Measurements from ENCODE around the gene TMEM255B. TPM values are rescaled to one million over a fixed set of nuclear protein-coding genes. Genes with fewer than 3 reads are reported as not detected.

The TMEM255B gene
- total and polyA plus RNA-seq, 2 donors (not counting 3 experiments of a cell fraction or from before 2014, with no cell fraction given), result 105 to 121 TPM

- H3K4me2 ChIP-seq (ENCODE audit: insufficient read depth, low read length), result no peak overlapping the region
- DNase-seq (ENCODE audit: low read depth, low spot score), result no peak
- no peaks in the 10 kb centered on the region for H3K9me1 ChIP-seq (replicated peaks; ENCODE audit: control insufficient read depth, extremely low read depth, insufficient read depth, low read length)
- H3K4me3 ChIP-seq (replicated peaks in 1 of 3; ENCODE audit: insufficient read depth in 1 of 3, low read depth in 1 of 3, low read length in 3 of 3), result no peak overlapping the region
- peaks cover 0 to 47% of the 10 kb centered on the region in 2 experiments for H3K36me3 ChIP-seq (ENCODE audit: control insufficient read depth in 2 of 2, extremely low read depth in 1 of 2, insufficient read depth in 2 of 2, low read length in 2 of 2)
- dilution Hi-C loops (cut with MboI; ENCODE audit: extremely low pct_ligation_motif_present, low sequenced_read_pairs) (no loop called here), intact Hi-C loops (cut with micrococcal nuclease) (no loop called here)
- H3K27ac ChIP-seq (ENCODE audit: insufficient read depth, low read depth, low read length), result no peak overlapping the region
- H3K4me1 ChIP-seq (ENCODE audit: control insufficient read depth, extremely low read depth, insufficient read depth, low read length), result no peaks in the 10 kb centered on the region
- POLR2A ChIA-PET, result no interaction called here
- FAIRE-seq, result no peak
- no peaks in the 10 kb centered on the region for H4K20me1 ChIP-seq (replicated peaks; ENCODE audit: control insufficient read depth, extremely low read depth, insufficient read depth, low read length)
- H3K9ac ChIP-seq (replicated peaks; ENCODE audit: extremely low read depth, insufficient read depth, low read length), result no peak overlapping the region
- H2AFZ ChIP-seq (ENCODE audit: low read depth, low read length), result no peak overlapping the region
- no peaks in the 10 kb centered on the region for H3K27me3 ChIP-seq (ENCODE audit: control insufficient read depth in 2 of 2, insufficient read depth in 2 of 2, low read length in 2 of 2)
- BruUV-seq (replicated peaks), result no TSS peak
- no peaks in the 10 kb centered on the region for H3K9me3 ChIP-seq (replicated peaks; ENCODE audit: control insufficient read depth, insufficient read depth, low read length)
- no peak for TF ChIP-seq JUN (IDR thresholded peaks at IDR 0.05; ENCODE audit: borderline replicate concordance, insufficient read depth, insufficient read length, low read depth)
- TF ChIP-seq CTCF (IDR thresholded peaks at IDR 0.05; ENCODE audit: extremely low read depth in 1 of 2, insufficient read depth in 1 of 2, low read depth in 1 of 2, low read length in 2 of 2), result no peak
- no peak for TF ChIP-seq FOS (IDR thresholded peaks at IDR 0.05; ENCODE audit: borderline replicate concordance, insufficient read depth, low read length)
- TF ChIP-seq POLR2AphosphoS5 (IDR thresholded peaks at IDR 0.05; ENCODE audit: insufficient read depth, low read depth, low read length), result no peak
- no peak for TF ChIP-seq POLR2A (IDR thresholded peaks at IDR 0.05; ENCODE audit: low read depth, low read length)
- no peak for TF ChIP-seq EZH2 (IDR thresholded peaks at IDR 0.05; ENCODE audit: borderline replicate concordance, low read depth, low read length, severe bottlenecking)
- no peak for TF ChIP-seq GATA2 (IDR thresholded peaks at IDR 0.05; ENCODE audit: insufficient read depth, insufficient read length, low read depth, low read length)
- TF ChIP-seq MYC (IDR thresholded peaks at IDR 0.05; ENCODE audit: low read depth, low read length), result no peak
- TF ChIP-seq MAX (IDR thresholded peaks at IDR 0.05; ENCODE audit: insufficient read depth, insufficient read length), result no peak
- H3K79me2 ChIP-seq (ENCODE audit: control insufficient read depth, insufficient read depth, low read length), result no peaks in the 10 kb centered on the region
- CTCF ChIA-PET, result no interaction called here
Measured at GRCh38 chr13:113796211-113796963, 37.4 kb downstream of the TMEM255B start.
